Measurements from ENCODE around the gene RPS23.
A peak's percentile ranks its signal among the peaks of the same experiment; 100 is the strongest.

The RPS23 gene

GRCh38 chr5:82277987-82278710 is at the start of gene RPS23:
TSS of gene RPS23 (minus strand) at chr5:82278354. CDS start at chr5:82278323, 31 bp downstream.
- DNase-seq (ENCODE audit: low spot score): peak; percentile 95

- DNase-seq (ENCODE audit: low spot score): no peak
These were observed 49.8 kb upstream of the RPS23 start for GRCh38 chr5:82327941-82328340.

- no peak for DNase-seq (ENCODE audit: low spot score)
These were observed 47.8 kb upstream of the RPS23 start for GRCh38 chr5:82325996-82326395.

- no peak for DNase-seq (ENCODE audit: low spot score)
These were observed 47.0 kb upstream of the RPS23 start for GRCh38 chr5:82325155-82325554.

- DNase-seq (ENCODE audit: low spot score): no peak
These were observed 42.8 kb upstream of the RPS23 start for GRCh38 chr5:82320966-82321365.

- no peak for DNase-seq (ENCODE audit: low spot score)
These were observed 41.7 kb upstream of the RPS23 start for GRCh38 chr5:82319651-82320376.

- DNase-seq (ENCODE audit: low spot score): no peak
These were observed 41.0 kb upstream of the RPS23 start for GRCh38 chr5:82319192-82319591.

- no peak for DNase-seq (ENCODE audit: low spot score)
These were observed 37.0 kb upstream of the RPS23 start for GRCh38 chr5:82314964-82315758.

GRCh38 chr5:82313016-82313415 is 34.9 kb upstream of the RPS23 start:
- no peak for DNase-seq (ENCODE audit: low spot score)

GRCh38 chr5:82312373-82312856 is 34.3 kb upstream of the RPS23 start:
- peak; percentile 60 for DNase-seq (ENCODE audit: low spot score)

- no peak for DNase-seq (ENCODE audit: low spot score)
These were observed 31.0 kb upstream of the RPS23 start for GRCh38 chr5:82309091-82309531.

- DNase-seq (ENCODE audit: low spot score): no peak
These were observed 30.3 kb upstream of the RPS23 start for GRCh38 chr5:82308416-82308815.

- no peak for DNase-seq (ENCODE audit: low spot score)
These were observed 29.3 kb upstream of the RPS23 start for GRCh38 chr5:82307451-82307850.

GRCh38 chr5:82306151-82306550 is 28.0 kb upstream of the RPS23 start:
- DNase-seq (ENCODE audit: low spot score): no peak

- no peak for DNase-seq (ENCODE audit: low spot score)
These were observed 23.0 kb upstream of the RPS23 start for GRCh38 chr5:82301190-82301589.

- DNase-seq (ENCODE audit: low spot score): no peak
These were observed 20.5 kb upstream of the RPS23 start for GRCh38 chr5:82298668-82299067.

- no peak for DNase-seq (ENCODE audit: low spot score)
These were observed 19.6 kb upstream of the RPS23 start for GRCh38 chr5:82297711-82298110.

GRCh38 chr5:82296929-82297328 is 18.8 kb upstream of the RPS23 start:
- DNase-seq (ENCODE audit: low spot score): no peak

- DNase-seq (ENCODE audit: low spot score): no peak
These were observed 17.9 kb upstream of the RPS23 start for GRCh38 chr5:82295959-82296531.

GRCh38 chr5:82295144-82295543 is 17.0 kb upstream of the RPS23 start:
- no peak for DNase-seq (ENCODE audit: low spot score)

GRCh38 chr5:82291420-82291819 is 13.3 kb upstream of the RPS23 start:
- DNase-seq (ENCODE audit: low spot score): no peak

GRCh38 chr5:82290908-82291307 is 12.8 kb upstream of the RPS23 start:
- DNase-seq (ENCODE audit: low spot score): no peak
